ENCODE results near the gene RELN.

DNA sequence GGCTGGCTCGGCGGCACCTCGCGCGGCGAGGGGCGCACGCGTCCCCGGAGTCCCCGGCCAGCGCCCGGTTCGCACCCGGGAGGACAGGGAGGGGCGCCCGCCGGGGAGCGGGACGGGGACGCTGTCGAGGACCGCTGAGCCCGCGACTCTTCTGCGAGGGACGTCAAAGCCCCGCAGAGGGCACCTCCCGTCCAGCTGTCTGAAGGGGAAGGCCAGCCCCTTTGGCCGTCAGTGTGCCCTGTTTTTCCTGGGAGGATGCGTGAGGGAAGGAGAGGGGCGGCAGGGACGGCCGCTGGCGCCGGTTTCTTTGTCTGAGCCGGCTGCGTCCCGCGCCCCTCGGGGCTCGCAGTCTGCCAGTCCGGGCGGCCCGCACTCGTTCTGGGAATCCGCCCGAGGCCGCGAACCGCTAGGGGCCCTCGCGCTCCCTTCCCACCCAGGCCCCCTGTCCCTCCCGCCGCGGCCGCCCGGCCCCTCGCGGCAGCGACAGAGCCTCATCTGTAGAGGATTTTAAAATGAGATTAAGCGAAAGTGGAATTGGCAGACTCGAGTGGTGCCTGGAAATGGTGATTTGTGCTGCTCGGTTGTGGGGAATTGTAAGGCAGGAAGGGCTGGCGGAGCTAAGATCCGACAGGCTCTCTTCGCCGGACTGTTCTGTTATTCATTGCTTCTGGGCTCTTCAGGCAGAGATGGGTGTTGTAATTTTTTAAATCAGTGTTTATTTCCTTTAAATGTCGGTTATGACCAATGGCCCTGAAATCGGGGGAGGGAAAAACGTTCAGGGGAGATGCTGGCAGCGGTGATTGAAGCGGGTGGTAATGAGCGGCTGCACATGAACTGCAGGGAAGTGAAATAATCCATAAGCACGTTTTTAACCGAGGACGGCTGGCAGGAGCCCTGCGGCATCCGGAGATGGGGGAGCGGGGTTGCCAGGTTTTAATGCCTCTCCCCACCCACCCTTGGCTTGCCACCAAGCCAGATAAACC lies 618 bp upstream of the RELN start:
- TF ChIP-seq, protein P1, sequence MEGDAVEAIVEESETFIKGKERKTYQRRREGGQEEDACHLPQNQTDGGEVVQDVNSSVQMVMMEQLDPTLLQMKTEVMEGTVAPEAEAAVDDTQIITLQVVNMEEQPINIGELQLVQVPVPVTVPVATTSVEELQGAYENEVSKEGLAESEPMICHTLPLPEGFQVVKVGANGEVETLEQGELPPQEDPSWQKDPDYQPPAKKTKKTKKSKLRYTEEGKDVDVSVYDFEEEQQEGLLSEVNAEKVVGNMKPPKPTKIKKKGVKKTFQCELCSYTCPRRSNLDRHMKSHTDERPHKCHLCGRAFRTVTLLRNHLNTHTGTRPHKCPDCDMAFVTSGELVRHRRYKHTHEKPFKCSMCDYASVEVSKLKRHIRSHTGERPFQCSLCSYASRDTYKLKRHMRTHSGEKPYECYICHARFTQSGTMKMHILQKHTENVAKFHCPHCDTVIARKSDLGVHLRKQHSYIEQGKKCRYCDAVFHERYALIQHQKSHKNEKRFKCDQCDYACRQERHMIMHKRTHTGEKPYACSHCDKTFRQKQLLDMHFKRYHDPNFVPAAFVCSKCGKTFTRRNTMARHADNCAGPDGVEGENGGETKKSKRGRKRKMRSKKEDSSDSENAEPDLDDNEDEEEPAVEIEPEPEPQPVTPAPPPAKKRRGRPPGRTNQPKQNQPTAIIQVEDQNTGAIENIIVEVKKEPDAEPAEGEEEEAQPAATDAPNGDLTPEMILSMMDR (conservative IDR thresholded peaks at IDR 0.05), result no peak
- no peak for TF ChIP-seq EZH2 (IDR thresholded peaks at IDR 0.05; ENCODE audit: low read depth)
